AG08395 (cell line): ENCODE data around the gene PSEN1.

ENCODE experiments used
- DNase-seq: peaks from one replicate; pipeline ENCODE4 v3.0.0; 2012; ENCODE audit warnings: mixed read lengths, low spot score

The PSEN1 gene

DNA sequence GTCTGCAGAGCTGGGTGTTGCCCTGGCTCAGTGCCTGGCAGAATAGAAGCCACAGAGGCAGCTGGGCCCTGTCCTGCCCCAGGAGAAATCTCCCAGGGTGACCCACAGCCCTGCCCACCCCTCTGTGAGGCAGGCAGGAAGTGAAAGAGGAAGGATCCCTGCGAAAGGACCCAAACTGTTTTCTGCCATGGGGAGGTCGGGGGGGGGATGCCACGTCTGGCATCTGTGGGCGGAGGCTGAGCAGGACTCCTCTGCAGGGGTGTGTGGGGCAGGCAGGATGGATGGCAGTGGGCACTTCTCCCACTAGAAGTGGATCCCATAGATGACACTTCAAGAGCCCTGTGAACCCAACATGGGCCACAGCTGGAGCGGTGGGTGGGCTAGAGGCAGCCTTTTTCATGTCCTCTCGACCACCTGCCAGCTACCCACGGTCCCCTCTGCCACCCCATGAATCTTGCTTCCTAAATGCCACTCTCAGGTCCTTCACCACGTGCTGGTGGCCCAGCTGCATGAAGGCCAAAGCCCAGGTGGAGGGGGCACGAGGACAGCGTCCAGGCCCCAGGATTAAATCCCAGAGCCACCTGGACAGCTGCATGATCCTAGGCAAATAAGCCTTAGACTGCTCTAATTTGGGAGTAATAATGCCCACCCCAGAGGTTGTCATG, 104.6 kb downstream of the PSEN1 start:
- DNase-seq, result no peak

DNA sequence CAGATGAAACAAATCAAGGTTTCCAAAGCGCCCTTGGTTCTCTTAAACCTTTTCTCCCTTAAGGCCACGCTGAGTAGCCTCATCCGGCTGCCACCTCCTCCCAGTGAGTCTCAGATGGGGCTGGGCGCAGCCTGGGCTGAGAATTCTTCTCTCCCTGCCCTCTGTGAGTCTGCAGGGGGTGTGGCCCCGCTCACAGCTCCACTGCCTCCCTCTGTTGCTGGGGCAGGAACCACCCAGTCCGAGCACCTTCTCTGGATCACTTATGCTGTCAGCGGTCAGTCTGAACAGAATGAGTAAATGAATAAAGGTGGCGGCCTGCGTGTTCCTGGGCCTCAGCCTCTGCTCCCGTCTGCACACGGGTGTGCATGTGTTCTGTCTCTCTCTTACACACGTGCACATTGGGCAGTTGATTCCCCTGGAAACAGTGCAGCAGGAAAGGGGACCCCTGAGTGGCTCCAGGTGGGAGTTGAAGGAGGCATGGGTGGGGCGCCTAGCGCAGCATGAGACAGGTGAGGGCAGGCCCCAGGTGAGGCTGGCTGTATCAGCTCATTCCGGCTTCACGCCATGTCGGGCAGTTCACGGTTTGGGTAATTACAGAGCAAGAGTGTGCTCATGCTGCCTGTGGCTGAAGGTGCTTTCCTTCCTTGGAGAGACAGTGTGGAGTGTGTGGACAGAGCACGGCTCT, 105.3 kb downstream of the PSEN1 start:
- no peak for DNase-seq

DNA sequence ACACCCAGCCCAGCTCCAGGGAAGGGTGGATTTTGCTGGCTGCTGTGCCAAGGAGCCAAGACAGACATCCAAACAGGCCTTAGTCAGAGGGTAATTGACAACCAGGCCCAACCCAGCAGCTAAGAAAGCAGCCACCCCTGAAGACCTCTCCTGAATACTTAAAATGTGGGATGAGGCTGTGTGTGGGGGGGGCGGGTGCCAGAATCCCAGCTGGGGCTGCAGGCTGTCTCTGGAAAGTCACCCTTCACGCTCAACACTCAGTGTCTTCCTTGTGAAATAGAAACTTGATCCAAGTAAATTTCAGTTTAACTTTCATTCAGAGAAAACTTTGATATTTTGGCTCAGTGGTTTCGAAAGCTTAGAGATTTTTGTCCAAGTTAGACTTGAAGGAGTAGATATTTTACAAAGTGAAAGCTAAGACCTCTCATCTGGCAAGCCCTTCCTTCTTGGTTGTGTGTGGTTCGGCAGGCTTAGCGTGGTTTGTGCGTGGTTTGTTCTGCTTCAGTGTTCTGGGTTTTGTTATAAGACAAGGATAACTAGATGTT, 106.1 kb downstream of the PSEN1 start:
- DNase-seq, result no peak

DNA sequence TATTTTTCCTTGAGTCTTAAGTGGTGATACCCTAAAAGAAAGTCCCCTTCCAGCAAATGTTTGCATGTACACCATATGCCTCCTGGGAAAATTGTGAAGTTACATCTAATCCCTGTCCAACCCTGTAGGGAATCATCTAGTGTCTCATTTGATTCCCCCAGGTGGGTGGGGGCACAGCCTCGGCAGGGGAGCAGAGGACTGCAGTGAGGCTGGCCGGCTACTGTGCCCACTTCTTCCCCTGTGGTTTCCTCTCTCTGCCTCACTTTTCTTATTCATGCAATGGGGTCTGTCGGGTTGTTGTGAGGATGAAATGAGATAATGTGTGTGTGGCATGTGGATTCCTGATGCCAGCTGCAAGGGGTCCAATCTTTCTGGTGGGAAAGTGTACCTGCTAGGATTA, 107.0 kb downstream of the PSEN1 start:
- DNase-seq, result no peak

DNA sequence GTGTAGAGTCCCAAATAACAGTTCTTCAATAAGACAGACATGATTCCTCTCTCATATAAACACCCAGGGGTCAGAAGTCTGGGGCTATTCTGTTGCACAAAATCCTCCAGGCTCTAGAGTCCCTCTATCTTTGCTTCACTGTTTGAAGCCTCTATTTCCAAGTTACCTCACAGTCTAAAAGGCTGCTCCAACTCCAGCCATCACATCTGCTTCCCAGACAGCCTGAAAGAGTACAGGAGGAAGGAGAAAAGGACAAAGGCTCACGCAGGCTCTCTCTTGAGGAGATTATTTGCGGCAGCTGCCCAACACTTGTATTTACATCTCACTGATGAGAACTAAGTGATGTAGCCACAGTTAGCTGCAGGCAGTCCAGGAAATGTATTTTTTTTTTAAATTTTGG, 107.4 kb downstream of the PSEN1 start:
- DNase-seq, result no peak

DNA sequence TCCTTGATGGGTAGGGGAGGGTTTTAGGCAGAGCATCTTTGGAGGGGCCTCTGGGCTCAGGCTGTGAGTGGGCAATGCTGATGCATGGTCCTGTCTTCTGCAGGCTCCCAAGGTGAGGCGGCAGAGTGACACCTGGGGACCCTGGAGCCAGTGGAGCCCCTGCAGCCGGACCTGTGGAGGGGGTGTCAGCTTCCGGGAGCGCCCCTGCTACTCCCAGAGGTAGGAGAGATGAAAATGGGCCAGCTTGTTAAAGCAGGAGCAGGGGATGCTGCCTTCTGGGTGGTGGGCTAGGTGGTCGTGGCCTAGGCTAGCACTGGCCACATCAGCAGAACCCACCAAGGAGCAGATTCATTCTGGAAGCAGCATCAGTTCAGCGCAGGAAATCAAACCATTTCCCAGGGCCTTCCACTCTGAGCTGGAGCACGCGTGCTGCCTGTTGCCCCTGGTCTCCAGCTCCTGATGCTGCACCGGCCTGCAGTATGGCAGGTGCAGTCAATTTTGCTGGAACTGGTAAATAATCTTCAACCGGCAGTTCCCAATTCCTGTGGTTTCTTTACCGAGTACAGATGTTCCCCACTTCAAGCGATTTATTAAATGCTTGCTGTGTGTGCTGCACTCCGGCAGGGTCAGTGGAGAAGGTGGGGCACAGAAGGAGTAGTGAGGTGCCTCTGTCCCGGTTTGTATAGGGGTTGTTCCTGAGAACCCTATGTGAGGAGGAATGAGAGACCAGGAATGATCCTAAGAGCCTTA, 108.4 kb downstream of the PSEN1 start:
- no peak for DNase-seq

DNA sequence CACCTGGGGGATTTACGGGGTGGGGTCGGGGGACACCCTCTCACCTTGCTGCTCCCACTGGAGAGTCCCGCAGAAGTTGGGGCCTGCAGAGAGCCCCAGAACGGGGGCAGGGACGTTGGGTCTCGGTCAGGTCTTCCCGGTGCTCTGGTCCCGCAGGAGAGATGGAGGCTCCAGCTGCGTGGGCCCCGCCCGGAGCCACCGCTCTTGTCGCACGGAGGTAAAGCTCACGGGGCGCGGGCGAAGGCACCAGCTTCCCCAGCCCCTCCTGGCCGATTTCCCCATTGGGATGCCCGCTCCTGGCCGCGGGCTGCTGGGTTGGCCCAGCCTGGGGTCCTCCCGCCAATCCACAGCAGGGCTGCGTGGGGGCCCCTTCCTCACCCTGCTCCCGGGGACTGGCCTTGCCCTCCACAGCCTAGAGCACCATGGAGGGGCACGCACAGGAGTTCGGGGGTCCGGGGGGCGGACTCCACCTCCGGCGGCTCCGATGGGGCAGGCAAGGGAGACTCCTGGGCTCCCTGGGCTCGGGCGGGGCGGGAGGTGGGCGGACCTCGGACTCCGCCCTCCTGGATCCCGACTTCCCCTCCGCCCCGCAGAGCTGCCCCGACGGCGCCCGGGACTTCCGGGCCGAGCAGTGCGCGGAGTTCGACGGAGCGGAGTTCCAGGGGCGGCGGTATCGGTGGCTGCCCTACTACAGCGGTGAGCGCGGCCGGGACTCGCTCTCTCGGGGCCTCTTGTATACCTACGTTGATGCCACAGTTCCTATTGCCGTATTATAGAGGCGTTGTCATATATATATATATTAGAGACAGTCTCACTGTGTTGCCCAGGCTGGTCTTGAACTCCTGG, 109.4 kb downstream of the PSEN1 start:
- DNase-seq, result peak; percentile 78

DNA sequence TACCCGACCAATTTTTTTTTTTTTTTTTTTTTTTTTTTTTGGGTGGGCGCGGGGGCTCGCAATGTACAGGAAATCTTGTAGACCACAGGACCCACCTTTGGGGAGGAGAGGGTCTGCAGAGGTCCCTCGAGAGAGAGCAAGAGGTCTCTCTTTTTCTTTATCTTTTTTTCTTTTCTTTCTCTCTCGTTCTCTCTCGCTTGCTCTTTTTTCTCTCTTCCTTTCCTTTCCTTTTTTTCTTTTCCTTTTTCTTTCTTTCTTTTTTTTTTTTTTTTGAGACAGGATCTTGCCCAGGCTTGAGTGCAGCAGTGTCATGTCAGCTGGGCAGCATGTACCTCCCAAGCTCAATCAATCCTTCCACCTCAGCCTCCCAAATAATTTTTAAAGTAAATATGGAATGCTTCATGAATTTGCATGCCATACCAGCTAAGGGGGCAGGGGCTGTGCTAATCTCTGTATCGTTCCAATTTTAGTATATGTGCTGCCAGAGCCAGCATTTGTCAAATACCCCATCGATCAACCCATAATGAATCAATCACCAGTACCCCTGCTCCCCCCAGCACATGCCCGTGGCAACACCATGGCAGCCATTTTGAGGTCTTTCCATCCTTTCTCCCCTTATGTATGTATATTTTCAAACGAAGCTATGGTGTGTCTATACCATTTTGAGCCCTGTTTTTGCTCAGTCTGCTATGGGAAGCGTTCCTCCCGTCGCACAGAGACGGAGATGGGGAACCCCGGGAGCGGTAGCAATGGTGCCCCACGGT, 110.3 kb downstream of the PSEN1 start:
- DNase-seq, result no peak

DNA sequence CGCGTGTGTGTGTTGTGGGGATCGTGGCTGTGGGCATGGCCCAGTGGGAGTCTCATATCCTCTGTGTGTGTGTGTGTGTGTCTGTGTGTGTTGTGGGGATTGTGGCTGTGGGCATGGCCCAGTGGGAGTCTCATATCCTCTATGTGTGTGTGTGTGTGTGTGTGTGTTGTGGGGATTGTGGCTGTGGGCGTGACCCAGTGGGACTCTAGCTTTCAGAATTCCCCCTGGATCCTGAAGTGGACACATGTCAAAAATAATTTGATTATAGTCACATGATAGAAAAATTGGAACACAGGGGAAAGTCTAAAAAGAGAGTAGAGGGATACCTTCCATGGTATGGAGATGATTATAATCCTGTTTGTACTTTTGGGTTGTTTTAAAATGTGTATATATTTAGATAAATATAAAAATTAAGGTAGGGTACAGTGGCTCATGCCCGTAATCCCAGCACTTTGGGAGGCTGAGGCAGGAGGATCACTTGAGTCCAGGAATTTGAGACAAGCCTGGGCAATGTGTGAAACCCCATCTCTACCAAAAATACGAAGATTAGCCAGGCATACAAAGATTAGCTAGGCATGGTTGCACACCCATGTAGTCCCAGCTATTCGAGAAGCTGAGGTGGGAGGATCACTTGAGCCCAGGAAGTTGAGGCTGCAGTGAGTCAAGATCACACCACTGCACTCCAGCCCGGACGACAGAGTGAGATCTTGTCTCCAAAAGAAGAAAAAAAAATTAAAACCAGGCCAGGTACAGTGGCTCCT, 112.0 kb downstream of the PSEN1 start:
- DNase-seq, result no peak

DNA sequence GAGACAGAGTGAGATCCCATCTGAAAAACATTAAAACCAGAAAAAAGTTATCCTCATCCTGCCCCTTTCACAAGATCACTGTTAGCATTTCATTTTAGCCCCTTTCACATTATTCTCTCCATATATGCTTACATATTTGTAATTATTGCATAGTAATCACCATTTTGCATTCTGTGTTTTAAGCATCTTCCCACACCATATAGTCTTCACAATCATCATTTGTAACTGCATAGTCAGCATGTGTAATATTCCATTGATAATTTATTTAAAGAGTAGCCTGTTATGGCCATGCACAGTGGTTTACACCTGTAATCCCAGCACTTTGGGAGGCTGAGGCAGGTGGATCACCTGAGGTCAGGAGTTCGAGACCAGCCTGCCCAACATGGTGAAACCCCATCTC, 112.8 kb downstream of the PSEN1 start:
- DNase-seq, result no peak

DNA sequence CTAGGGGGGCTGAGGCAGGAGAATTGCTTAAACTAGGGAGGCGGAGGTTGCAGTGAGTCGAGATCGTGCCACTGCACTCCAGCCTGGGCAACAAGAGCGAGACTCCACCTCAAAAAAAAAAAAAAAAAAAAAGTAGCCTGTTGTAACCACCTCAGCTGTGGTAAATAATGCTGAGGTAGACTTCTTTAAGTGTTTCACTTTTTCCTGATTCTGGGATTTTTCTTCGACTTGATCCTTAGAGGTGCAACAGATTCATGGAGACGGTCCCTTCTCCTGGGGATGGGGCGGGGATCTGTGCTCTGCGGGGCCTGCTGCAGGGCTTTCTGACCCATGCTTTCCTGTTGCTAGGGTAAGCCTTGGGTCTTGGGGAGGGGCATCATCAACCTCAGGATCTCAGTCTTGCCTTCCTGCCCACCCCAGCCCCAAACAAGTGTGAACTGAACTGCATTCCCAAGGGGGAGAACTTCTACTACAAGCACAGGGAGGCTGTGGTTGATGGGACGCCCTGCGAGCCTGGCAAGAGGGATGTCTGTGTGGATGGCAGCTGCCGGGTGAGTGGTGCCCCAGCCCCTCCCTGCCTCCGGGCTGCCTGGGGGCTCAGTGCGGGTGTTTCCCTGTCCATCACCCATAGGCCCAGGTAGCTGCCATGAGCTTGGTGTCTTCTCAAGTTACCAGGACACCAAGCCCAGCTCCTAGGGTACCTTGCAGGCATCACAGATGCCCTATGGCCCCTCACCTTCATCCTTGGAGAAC, 113.4 kb downstream of the PSEN1 start:
- no peak for DNase-seq

DNA sequence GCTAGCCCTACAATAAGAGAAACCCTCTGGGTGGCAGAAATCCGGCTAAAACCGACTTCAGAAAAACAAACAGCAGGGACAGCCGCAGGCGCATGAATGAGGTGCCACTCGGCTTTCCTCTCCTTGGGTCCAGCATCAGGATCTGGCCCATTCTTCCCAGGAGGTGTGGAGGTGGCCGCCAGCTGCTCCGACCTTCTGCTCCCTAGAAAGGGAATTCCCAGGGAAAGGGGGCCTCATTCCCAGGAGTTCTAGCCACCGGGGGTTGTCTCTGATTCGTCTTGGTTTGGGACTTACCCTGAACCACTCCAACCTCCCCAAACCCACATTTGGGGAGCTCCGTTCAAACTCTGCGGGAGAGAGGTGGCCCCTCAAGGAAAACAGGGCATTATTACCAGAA, 114.0 kb downstream of the PSEN1 start:
- no peak for DNase-seq

DNA sequence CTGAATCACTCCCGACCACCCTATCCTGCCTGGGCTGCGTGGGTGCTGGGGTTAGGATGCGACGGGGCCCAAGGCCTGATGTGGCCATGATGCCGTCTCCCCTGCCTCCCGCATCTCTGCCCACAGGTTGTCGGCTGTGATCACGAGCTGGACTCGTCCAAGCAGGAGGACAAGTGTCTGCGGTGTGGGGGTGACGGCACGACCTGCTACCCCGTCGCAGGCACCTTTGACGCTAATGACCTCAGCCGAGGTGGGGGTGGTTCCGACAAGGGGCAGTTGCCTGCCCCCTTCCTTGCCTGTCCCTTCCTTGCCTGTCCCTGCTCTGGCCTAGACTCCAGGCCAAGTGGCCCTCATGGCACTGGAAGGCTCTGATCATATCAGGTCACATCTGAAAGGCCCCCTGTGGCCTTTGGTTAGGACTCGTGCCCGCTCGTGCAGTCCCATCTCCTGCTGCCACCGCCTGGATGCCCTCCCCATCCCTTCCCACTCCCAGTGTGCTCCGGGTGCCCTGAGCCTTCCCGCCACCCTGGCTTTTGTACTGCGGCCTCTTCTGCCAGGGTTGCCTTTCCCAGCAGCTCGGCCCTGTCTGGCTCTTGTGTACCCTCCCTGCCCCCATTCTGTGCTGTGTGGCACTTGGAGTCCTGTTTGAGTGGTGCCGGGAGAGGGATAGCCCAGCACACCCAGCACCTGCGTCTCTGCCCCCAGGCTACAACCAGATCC, 114.6 kb downstream of the PSEN1 start:
- DNase-seq, result no peak

DNA sequence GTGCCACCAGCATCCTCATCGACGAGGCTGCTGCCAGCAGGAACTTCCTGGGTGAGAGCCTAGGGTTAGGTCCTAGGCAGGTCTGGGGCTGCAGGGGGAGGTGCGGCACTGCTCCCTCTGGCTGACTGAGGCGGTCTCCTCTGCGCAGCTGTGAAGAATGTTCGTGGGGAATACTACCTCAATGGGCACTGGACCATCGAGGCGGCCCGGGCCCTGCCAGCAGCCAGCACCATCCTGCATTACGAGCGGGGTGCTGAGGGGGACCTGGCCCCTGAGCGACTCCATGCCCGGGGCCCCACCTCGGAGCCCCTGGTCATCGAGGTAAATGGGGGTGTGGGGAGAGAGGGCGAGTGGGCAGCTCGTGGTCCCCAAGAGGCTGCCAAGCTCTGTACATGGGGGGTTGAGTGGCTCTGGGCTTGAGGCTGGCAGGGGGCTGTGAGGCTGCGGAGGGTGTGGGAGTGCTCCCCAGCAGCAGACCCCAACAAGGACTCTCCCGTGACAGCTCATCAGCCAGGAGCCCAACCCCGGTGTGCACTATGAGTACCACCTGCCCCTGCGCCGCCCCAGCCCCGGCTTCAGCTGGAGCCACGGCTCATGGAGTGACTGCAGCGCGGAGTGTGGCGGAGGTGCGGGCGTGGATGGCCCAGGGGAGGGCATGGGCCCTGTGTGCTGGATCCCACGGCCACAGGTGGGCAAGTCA, 115.4 kb downstream of the PSEN1 start:
- DNase-seq, result no peak

DNA sequence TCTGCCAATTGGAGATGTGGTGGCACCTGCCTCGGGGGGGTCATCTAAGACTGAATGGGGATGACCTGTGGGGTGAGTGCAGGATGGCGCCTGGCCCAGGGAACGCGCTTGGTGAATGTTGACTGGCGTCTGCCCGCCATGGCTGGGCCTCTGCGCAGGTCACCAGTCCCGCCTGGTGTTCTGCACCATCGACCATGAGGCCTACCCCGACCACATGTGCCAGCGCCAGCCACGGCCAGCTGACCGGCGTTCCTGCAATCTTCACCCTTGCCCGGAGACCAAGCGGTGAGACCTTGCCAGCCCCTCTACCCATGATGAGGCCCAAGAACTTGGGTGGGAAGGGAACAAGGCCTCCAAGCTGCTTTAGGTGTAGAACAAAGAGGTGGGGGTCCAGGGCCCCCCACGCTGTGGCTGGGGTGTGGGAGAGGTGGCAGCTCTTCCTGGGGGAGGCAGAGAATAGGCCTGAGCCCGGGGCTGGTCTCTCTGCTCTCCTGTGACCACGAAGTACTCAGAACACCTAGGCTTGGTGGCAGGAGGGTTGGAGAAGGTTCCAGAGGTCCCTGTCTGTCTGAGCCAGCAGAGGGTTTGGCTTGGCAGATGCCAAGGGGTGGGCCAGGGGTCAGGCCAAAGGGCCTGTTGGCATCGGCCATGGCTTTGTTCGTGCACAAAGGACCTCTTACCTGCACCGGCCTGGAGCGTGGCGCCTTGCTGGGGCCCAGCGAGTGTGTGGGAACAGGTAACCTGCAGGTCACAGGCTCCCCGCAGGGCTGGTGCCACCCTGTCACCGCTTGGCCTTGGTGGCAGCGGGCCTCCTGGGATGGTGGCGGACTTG, 116.4 kb downstream of the PSEN1 start:
- DNase-seq, result no peak

DNA sequence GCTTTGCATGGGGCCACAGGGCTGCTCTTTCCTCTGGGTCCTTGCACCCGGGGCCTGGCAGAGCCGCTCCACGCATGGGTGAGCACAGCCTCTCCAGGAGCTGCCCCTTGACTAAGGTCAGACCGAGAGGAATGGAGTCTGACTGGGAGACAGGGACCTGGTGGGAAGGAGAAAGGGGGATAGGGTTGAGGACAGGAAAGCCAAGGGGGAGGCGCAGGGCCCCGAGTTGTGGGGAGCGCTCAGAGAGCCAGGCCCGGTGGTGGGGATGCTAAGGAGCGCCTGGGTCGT, 117.0 kb downstream of the PSEN1 start:
- DNase-seq, result no peak

DNA sequence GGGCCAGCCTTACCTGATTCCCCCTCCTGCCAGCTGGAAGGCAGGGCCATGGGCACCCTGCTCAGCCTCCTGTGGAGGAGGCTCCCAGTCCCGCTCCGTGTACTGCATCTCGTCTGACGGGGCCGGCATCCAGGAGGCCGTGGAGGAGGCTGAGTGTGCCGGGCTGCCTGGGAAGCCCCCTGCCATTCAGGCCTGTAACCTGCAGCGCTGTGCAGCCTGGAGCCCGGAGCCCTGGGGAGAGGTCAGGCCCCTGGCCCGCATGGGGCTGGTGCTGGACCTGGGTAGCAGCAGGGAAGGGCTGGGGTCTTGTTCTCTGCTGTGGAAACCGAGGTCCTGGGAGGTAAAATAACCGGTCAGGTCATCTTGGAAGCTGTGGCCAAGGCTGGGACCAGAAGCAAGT, 117.4 kb downstream of the PSEN1 start:
- DNase-seq, result no peak
